Activated CD4-positive, alpha-beta T cell treated with anti-CD3 and anti-CD28 coated beads for 24 hours (primary cell): Measurements from ENCODE around the gene FABP7.

Experiments
- DNase-seq, 2 donors: peaks; one replicate each; pipeline ENCODE4 v3.0.0-alpha.2; 2020; ENCODE audit warnings: low read depth in 2 of 2

Gene FABP7

GRCh38 chr6:122758927-122759334, 20.6 kb upstream of the FABP7 start:
- DNase-seq: no peak

- DNase-seq: no peak
Observed at GRCh38 chr6:122760330-122760729, 19.2 kb upstream of the FABP7 start.

GRCh38 chr6:122766256-122766655, 13.3 kb upstream of the FABP7 start:
- no peak for DNase-seq

GRCh38 chr6:122770835-122771601, 8.5 kb upstream of the FABP7 start:
- no peak for DNase-seq

GRCh38 chr6:122772724-122773415, 6.6 kb upstream of the FABP7 start:
- DNase-seq: no peak

GRCh38 chr6:122775975-122776374, 3.5 kb upstream of the FABP7 start:
- no peak for DNase-seq

- DNase-seq: no peak
Observed at GRCh38 chr6:122778302-122778701, 1.2 kb upstream of the FABP7 start.

- no peak for DNase-seq
Observed at GRCh38 chr6:122778985-122779661, 393 bp upstream of the FABP7 start.

- DNase-seq: no peak
Observed at GRCh38 chr6:122780114-122780513, 598 bp downstream of the FABP7 start.

- no peak for DNase-seq
Observed at GRCh38 chr6:122781716-122782115, 2.2 kb downstream of the FABP7 start.

- DNase-seq: no peak
Observed at GRCh38 chr6:122783401-122783800, 3.9 kb downstream of the FABP7 start.

GRCh38 chr6:122785891-122786290, 6.4 kb downstream of the FABP7 start:
- no peak for DNase-seq

GRCh38 chr6:122787721-122788120, 8.2 kb downstream of the FABP7 start:
- no peak for DNase-seq

GRCh38 chr6:122788208-122788607, 8.7 kb downstream of the FABP7 start:
- DNase-seq: no peak

- no peak for DNase-seq
Observed at GRCh38 chr6:122788663-122789181, 9.2 kb downstream of the FABP7 start.

GRCh38 chr6:122789182-122790027, 9.9 kb downstream of the FABP7 start, which contains the start of gene SMPDL3A:
Gene SMPDL3A, plus strand, starts transcription at chr6:122789258. Its CDS starts 89 bp downstream, at chr6:122789347.
- DNase-seq: no peak

- DNase-seq: no peak
Observed at GRCh38 chr6:122790028-122790422, 10.5 kb downstream of the FABP7 start.

- no peak for DNase-seq
Observed at GRCh38 chr6:122790423-122791309, 11.2 kb downstream of the FABP7 start.

GRCh38 chr6:122791310-122791679, 11.8 kb downstream of the FABP7 start:
- no peak for DNase-seq

- DNase-seq: no peak
Observed at GRCh38 chr6:122792766-122793165, 13.2 kb downstream of the FABP7 start.

GRCh38 chr6:122797537-122797936, 18.0 kb downstream of the FABP7 start:
- DNase-seq: no peak
